GM19023 (cell line): Measurements from ENCODE around the gene FHOD3.

Source experiments
- ATAC-seq: cut with Tn5 transposase; IDR thresholded peaks from one replicate; pipeline ENCODE4 v1.9.1; 2021; ENCODE audit warnings: mild to moderate bottlenecking, moderate library complexity; ENCODE audit not compliant: unreplicated experiment

FHOD3 gene

GRCh38 chr18:36295880-36296301, 1.6 kb upstream of the FHOD3 start:
- no peak for ATAC-seq

- ATAC-seq: peak; percentile 24
Observed at GRCh38 chr18:36296650-36297416, 680 bp upstream of the FHOD3 start.

GRCh38 chr18:36298126-36298741, 721 bp downstream of the FHOD3 start:
- ATAC-seq: peak; percentile 19

- ATAC-seq: no peak
Observed at GRCh38 chr18:36299015-36299414, 1.5 kb downstream of the FHOD3 start.

GRCh38 chr18:36300211-36300610, 2.7 kb downstream of the FHOD3 start:
- no peak for ATAC-seq

- ATAC-seq: no peak
Observed at GRCh38 chr18:36301884-36302283, 4.4 kb downstream of the FHOD3 start.

- ATAC-seq: no peak
Observed at GRCh38 chr18:36302676-36303075, 5.2 kb downstream of the FHOD3 start.

- no peak for ATAC-seq
Observed at GRCh38 chr18:36303211-36303844, 5.8 kb downstream of the FHOD3 start.

GRCh38 chr18:36304723-36305122, 7.2 kb downstream of the FHOD3 start:
- ATAC-seq: no peak

- no peak for ATAC-seq
Observed at GRCh38 chr18:36305375-36305774, 7.9 kb downstream of the FHOD3 start.

- ATAC-seq: no peak
Observed at GRCh38 chr18:36307513-36307912, 10.0 kb downstream of the FHOD3 start.

- no peak for ATAC-seq
Observed at GRCh38 chr18:36308711-36309435, 11.4 kb downstream of the FHOD3 start.

- no peak for ATAC-seq
Observed at GRCh38 chr18:36309436-36310391, 12.2 kb downstream of the FHOD3 start.

- no peak for ATAC-seq
Observed at GRCh38 chr18:36311026-36311570, 13.6 kb downstream of the FHOD3 start.

- ATAC-seq: no peak
Observed at GRCh38 chr18:36312806-36313395, 15.4 kb downstream of the FHOD3 start.

GRCh38 chr18:36314098-36314497, 16.6 kb downstream of the FHOD3 start:
- ATAC-seq: no peak

GRCh38 chr18:36314754-36315153, 17.2 kb downstream of the FHOD3 start:
- ATAC-seq: no peak

GRCh38 chr18:36315736-36316135, 18.2 kb downstream of the FHOD3 start:
- no peak for ATAC-seq

- ATAC-seq: no peak
Observed at GRCh38 chr18:36316246-36316645, 18.7 kb downstream of the FHOD3 start.
